NCI-H82 treated with DMSO at 0.1 percent for 48 hours (cell line): Measurements from ENCODE around the gene RPRD1B.

Experiments
- DNase-seq: peaks from one replicate; lab custom pipeline; 2025; ENCODE audit not compliant: unreplicated experiment; lab: John Stamatoyannopoulos, UW

Gene RPRD1B

DNA sequence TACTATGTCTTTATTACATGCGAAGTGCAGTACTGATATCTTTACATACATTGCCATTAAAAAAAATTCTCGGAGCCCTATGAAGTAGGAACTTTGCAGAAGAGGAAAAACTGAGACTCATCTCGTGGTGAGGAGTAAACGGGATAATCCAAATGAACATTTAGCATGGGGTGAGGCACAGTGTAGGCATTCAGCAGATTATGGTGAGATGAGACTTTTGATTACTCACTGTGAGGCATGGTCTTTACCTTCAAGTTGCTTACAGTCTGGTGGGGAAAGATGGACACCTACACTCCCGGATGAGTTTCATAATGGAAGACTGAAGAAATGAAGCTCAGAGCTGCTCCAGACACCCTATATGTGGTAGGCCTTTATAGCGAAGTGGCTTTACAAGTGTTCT lies 1.4 kb downstream of the RPRD1B start:
- DNase-seq, result no peak

DNA sequence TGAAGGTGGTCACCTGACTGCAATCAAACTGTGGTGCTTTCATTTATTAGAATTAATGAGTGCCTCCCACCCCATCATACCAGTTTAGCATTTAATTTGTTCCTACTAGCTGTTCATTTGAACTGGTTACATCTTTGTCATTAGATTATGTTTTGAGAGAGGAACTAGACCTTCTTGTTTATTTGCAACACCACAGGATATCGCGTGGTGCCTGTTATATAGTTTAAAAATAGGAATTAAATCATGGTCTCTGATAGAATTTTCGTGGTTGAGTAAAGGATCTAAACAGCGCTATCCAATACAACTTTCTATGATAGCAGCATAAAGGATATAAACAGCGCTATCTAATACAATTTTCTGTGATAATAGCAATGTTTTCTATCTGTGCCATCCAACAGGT lies 2.8 kb downstream of the RPRD1B start:
- DNase-seq, result no peak

DNA sequence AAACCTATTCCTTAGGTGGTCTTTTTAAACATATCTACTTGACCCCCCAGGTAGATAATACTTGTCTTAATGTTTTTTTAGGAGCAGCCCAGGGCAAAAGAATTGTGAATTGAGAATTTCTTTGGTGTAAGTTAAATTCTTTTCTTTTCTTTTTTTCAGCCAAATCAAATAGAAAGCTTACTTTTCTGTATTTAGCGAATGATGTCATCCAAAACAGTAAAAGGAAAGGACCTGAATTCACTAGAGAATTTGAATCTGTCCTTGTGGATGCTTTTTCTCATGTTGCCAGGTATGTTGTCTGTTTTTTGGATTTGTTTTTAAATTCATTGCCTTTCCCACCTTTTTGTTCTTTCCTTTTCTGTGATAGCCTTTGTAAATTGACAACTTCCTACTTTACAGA lies 6.7 kb downstream of the RPRD1B start:
- no peak for DNase-seq

DNA sequence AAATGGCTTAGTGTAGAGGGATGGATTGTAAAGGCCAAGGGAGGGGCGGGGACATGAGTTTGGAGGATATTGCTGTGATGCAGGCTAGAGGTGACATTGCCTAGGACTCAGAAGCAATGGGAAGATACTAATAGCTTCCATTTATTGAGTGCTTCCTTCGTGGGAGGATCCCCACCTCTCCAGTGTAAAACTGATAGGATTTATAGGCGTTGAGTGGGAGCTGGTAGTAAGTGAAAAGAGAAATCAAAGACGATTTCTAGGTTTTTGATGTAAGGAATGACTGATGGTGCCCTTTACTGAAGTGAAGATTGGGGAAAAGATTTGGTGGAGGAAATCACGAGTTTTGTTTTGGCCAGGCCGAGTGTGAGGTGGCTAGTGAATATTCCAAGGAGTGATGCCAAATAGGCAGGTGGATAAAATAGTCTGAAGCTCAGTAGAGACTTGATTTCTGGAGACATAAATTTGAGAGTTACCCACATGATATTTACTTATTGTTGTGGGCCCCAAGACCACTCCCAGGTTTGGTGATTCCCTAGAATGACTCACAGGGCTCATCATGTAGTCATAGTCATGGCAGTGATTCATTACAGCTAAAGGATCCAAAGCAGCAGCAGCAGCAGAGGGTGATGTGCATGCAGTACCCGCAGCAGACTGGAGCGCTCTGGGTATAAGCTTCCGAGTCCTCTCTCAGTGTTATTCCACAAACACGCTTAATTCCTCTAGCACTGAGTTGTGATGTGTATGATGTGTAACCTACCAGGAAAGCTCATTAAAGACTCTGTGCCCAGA lies 10.2 kb downstream of the RPRD1B start:
- DNase-seq, result no peak

DNA sequence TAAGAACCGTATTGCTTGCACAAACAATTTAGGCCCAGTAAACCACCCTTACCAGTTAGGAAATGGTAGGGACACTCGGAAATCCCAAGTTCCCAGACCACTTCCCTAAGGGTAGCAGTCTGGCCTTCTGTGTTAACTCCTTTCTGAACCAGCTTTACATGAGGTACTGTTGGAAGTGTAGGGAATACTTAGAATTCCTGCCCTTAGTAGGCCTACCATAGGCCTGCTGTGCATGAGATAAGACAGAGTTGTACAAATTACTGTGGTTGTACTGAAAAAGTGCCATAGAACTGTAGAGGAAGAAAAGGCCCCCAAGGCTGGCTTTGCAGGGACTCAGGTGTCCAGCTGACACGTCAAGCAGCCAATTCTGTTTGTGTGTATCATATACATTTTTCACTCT lies 11.1 kb downstream of the RPRD1B start:
- DNase-seq, result no peak

DNA sequence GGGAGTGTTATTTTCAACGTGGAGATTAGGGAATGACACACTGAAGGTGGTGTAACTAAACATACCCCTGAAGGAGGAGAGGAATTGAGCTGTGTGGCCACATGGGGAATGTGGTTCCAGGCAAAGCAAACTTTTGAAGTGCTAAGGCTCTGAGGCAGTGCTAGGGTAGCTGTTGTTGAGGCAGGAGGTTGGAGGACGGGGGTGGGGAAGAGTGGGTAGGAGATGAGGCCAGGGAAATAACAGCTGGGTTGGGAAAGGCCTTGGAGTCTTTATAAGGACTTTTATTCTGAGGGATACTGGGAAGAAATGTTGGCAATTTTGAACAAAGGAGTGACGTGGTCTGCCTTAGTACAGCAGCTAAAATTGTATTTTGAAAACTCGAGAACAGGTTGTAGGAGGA lies 13.0 kb downstream of the RPRD1B start:
- no peak for DNase-seq

DNA sequence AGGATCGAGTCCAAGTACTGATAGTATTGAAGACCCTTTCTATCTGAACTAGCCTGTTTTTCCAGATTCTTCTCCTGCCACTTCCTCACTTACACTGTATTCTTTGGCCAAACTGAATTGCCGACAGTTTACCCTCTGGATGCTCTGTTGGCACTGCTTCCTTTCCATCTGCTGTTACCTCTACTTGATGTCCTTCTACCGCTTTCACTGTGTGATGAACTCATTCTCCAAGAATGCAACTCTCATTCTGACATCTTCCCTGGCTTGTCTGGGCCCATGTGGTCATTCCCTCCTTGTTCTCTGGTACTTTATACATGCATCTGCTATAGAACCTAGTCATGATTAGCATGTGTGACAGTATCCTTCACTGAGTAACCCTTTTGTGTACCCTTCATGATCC lies 16.3 kb downstream of the RPRD1B start:
- no peak for DNase-seq

DNA sequence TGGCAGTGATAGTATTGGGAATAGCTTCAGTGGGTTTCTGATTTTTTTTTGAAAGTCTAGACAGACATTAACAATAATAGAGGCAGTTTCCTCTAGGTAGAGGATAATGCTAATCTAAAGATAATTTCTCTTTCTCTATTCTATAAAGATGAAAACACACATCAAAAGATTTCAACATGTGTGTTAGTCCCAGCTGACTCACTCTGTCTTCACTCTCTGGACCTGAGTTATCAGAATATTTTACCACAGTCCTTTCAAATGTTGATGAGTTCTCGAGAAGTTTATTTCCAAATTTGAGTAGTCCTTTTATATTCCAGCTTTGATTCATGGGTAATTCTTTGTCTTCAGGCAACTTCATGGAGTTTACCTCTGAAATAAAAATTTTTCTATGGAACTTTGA lies 17.1 kb downstream of the RPRD1B start:
- no peak for DNase-seq

DNA sequence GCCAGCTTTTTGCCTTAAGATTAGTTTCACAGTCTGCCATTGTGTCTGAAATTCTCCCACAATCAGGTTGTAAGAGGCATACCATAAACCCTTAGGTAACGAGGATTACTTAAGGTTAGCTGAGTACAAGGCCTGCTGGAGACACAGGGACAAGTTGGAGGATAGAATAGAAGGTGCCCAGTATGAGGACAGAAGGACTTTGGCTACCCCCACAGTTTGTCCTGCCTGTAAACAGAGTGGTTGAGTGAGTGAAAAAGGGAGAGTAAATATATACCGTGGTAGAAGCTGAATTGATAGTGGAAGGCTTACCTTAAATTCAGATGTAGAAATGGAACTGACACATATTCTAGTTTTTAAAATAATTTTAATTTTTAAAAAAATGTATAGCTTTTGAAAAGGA lies 19.3 kb downstream of the RPRD1B start:
- DNase-seq, result no peak

DNA sequence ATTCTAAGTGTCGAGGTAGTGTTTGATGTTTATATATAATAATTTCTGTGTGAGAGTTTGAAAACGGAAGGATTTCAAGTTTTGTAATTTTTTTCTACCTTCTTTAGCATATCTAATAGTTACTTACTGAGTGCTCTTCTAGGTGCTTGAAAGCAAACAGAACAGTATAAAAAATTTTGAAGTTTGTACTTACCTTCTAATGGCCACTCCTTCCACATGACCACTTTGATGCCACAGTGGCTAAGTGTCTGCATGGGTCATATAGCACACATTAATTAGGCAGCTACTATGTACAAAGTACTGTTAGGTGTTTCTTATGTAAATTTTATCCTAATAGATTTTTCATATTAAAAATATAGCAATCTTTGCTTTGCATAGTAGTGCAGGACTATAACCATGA lies 21.1 kb downstream of the RPRD1B start:
- DNase-seq, result no peak

DNA sequence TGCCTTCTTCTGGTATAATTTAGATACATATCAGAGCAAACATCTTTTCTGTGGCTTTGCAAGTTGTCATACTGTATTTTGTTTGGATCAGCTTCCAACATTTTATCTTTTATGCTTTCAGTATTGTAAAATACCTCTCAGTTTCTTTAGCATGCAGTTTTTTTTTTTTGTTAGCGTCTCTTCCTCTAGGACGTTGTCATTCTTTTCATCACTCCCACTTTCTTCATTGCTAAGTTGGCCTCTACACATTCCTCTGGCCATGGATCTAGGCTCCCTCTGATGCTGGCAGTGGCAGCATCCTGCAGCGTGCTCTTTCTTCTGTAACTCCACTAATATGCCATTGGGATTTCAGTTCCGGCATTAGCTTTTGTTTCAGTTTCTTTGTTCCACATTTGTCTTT lies 21.7 kb downstream of the RPRD1B start:
- no peak for DNase-seq

DNA sequence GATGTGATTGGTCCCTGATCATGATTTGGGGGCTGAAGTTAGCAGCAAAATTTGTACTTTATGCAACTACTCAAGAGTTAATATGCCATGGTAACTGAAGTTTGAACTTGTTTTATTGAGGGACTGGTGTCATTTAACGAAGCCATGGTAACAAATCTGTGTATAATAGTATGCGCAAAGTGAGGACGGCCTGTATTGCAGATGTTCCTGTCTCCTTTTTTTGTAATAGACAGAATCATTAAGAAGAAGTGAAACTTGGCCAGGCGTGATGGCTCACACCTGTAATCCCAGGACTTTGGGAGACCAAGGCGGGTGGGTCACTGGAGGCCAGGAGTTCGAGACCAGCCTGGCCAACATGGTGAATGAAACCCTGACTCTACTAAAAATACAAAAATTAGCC lies 22.3 kb downstream of the RPRD1B start:
- DNase-seq, result no peak

DNA sequence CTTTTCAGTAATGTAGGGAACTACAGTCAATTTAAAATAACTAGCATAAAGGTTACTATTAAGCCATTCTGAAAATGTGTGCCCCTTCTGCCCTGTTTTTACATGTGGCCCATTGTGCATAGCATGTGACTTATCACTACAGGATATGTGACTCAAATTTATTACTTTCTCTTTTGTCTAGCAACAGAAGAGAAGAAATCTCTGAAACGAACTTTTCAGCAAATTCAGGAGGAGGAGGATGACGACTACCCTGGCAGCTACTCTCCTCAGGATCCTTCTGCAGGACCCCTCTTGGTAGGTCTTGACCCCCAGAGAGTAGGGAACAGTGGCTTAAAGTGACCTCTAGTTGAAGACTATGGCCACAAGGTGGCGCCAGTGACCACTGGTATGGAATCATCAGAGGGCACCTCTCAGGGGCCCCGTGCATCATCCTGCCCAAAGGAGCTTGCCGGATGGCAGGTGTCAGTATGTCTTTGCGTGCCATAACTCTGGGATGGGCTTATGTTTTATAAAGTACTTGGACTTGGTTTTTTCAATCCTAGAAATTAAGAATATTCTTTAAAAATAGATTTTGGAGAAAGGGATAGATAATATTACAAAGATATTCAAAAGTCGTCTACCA lies 23.9 kb downstream of the RPRD1B start:
- DNase-seq, result peak; percentile 49

DNA sequence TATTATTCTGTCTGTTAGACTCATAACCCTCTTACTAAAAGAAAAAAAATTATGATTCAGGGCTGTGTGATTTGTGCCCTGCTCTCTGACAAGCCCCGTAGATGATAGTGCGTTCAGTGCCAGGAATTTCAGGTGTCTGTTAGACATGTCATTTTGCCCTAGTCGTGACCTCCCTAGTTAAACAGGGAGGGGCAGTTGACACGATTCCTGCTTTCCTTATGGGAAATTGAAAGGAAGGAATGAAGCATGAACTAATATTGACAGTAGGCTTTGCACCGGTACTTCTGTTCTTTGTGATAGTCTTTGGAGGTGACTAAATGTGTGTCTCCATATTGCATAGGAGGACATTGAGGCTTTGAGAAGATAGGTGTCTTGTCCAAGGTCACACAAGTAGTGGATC lies 26.3 kb downstream of the RPRD1B start:
- DNase-seq, result no peak

DNA sequence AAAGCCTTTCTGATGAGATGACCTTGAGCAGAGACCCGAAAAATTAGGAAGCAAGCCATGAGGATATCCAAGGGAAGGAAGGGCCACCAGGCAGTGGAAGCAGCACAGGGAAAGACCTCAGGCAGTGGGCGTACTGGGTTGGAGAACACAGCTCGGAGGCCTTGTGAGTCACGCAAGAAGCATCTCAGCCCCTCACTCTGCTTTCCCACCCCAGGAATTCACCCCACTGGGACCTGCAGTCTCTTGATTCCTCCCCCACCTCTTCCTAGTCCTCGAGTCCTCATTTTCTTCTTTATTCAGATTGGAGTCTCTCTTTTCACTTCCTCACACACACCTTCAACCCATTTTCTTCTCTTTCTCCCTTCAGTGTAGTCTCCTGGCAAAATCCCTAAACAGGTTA lies 27.0 kb downstream of the RPRD1B start:
- no peak for DNase-seq

DNA sequence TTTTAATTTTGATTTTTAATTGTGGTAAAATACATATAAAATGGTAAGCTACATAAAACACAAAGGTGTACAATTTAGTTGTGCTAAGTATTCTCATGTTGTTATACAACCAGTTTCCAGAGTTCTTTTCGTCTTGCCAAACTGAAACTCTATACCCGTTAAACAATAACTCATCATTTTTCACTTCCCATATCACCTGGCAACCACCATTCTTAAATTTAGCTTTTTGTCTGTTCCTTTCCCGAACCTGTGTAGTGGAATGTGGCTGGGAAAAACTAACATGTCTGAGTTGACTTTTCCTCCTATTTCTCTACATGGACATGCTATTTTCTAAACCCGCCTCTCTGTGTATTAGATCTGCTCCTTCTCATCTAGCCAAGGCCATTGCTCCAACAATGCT lies 27.6 kb downstream of the RPRD1B start:
- DNase-seq, result no peak

DNA sequence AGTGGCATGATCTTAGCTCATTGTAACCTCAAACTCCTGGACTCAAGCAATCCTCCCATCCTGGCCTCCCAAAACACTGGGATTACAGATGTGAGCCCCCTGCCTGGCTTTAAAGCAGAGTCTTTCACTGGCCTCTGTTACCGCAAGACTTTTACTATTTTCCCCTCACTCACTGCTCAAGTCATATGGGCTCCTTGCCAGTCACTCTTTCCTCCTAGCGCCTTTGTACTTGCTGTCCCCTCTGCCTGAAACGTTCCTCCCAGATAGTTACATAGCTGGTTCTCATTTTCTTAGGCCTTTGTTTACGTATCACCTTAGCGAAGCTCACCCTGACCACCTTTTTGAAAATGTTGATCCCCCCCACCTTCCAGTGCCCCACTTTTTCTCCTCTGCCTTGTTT lies 29.3 kb downstream of the RPRD1B start:
- no peak for DNase-seq

DNA sequence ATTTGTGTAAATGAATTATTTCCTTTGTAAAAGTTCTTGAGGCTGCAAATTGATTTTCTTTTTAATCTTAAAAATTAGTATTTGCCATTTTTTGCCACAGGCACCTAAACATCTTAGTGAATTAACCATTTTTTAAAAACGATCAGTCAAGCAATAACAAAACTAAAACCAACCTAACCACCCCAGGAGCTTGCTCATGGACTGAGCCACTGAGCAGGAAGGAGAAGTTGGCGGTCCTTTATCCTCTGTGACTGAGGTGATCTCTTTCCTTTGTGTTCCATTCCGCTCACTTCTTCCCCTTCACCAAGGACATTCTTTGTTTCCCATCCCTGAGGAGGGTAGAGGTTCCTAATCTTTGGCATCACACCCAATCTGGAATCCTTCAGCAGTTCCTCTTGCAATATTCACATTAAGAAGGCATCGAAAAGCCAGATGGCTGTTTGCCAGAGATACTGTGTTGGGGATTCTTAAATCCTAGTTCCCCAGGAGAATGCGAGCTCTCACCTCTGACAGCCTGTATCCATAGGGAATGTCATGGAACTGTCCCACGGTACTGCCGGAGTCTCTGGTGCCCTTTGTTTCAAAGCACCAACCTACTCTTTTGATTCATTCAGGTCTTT lies 30.5 kb downstream of the RPRD1B start:
- no peak for DNase-seq

DNA sequence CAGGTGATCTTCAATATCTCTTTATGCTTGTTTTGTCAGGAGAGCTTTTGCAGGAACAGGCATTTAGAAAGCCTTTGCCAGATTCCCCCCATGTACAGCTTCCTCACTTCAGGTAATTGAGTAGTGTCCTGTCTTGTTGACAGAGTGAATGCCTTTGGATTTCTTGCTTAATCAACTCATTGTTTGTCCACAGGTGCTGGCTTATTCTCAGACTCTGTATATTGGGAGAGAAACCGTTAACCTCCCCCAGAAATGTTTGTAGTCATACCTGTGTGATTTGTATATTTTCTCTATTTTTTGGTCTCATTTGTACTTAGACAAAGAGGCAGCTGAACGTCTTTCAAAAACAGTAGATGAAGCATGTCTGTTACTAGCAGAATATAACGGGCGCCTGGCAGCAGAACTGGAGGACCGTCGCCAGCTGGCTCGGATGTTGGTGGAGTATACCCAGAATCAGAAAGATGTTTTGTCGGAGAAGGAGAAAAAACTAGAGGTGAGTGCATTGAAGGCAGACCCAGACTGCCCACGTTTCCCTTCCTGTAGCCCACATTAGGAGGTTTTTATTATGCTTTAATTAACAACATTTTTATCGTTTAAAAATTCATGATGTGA lies 32.3 kb downstream of the RPRD1B start:
- no peak for DNase-seq

DNA sequence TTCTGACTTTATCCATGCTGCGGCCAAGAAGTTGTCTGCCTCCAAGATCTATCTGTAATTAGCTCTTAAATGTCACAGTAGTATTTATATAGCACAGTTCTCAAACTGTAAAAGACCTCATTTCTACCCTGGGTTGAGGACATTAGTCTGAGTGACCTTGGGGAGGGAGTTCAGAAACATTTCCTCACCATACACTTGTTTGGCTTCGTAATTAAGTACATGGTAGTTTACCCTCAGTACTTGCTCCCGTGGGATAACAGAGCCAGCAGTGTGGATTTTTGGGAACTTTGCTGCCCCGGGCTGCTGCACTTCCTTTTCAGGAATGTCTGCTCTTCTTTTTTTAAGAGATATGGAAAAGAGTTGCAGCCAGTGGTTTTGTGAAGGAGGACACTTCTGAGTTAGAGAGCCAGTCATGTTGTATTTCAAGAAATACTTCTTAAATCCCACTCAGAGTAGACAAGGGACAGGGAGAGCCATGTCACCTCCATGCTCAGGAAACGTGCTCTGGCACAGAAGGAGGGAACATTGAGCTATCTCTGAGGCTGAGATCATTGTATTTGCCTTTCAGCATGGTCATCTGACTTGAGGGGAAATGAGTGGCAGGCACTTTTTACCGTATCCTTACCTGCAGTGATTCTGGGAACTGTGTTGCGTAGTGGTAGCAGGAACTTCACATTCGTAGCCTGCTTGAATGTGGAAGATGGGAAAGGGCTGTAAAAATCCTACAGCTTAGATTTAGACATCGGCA lies 33.6 kb downstream of the RPRD1B start:
- no peak for DNase-seq

DNA sequence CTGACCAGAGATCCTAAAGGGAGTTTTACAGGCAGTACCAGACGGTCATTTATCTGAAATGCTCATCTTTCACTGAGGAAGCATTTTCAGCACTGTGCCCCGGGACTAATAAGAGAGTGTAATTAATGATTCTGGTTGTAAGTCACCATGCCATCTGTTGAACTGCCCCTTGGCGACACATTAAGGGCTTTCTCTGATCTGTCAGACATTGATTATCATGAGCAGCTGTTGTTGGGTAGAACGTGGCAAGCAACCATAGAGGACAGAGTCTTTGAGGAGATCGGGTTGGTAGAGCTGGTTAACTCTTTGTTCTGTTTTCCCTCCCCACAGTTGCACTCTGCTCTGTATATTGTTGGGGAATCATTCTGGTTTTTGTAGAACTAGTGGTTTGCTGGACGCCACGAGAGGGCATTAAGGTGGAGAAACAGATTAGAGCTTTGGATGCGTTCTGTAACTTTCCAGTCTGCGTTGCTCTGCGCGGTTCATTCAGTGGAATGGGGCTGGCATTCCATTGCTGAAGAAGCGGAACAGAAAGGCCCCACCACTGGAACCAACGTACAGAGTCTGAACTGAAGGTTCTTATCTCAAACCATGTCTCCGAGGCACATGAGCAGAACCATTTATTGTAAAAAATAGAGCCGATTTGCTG lies 34.3 kb downstream of the RPRD1B start:
- peak; percentile 89 for DNase-seq
